K562 (cell line): ENCODE data around the gene ARHGAP15. TPM values are rescaled to one million over a fixed set of nuclear protein-coding genes. Genes with fewer than 3 reads are reported as not detected.

Source experiments
- ATAC-seq: fragments of 200-7000 bp; cut with Tn5 transposase; 3 replicates; pipeline ENCODE4 v1.9.1; 2020; ENCODE audit warnings: moderate library complexity
- BruUV-seq: library from RNA; stranded (reverse); fragments of 400-500 nt; replicated peaks from 2 replicates; lab custom pipeline; 2021; lab: Mats Ljungman, UMichigan
- CTCF ChIA-PET: fragments of 300-600 bp; formaldehyde crosslinking; extraction: SDS; loops from one replicate; lab custom pipeline; 2021; ENCODE audit warnings: low intra/inter-chr PET ratio; lab: Yijun Ruan, JAX
- POLR2A ChIA-PET: fragments of 300-600, 350-650 bp; sonication (Branson Sonifier 250); formaldehyde crosslinking; extraction: SDS; loops from one replicate; lab custom pipeline; 2021; ENCODE audit warnings: antibody characterized with exemption, inconsistent platforms; lab: Yijun Ruan, JAX
- DNase-seq, 4 experiments: peaks; one replicate each; pipeline versions ENCODE4 v3.0.0 to v3.0.0-alpha.2; 2011 to 2018; ENCODE audit warnings: low spot score in 3 of 4, mixed read lengths in 3 of 4; ENCODE audit errors: extremely low read depth in 1 of 4
- FAIRE-seq: peaks from 2 replicates; lab custom pipeline; 2011; peaks lifted over from hg19 to GRCh38; lab: Jason Lieb, UNC
- H2AFZ ChIP-seq: 2 replicates; pipeline ENCODE4 v1.6.0; 2011; ENCODE audit warnings: low read depth, low read length, control low read depth, inconsistent platforms
- H3K27ac ChIP-seq: fragments of 200-600 bp; 3 replicates; pipeline ENCODE4 v1.8.0; 2011; ENCODE audit warnings: low read depth, mild to moderate bottlenecking, control low read depth, inconsistent platforms, low read length, moderate library complexity, mixed read lengths; ENCODE audit errors: extremely low read depth
- H3K27me3 ChIP-seq, 2 experiments: fragments of 300-600 bp in 1 of 2; 2 replicates in 1 of 2; 3 replicates in 1 of 2; pipeline versions ENCODE4 v1.6.0 to v1.8.0; 2011; ENCODE audit warnings: inconsistent platforms in 2 of 2, low read length in 2 of 2, mild to moderate bottlenecking in 1 of 2, mixed read lengths in 1 of 2, moderate library complexity in 1 of 2; ENCODE audit not compliant: control insufficient read depth in 2 of 2, insufficient read depth in 2 of 2
- H3K36me3 ChIP-seq: fragments of 300-600 bp; 3 replicates; pipeline ENCODE4 v1.8.0; 2011; ENCODE audit warnings: mild to moderate bottlenecking, low read length, inconsistent platforms; ENCODE audit not compliant: control insufficient read depth, insufficient read depth
- H3K4me1 ChIP-seq, 2 experiments: fragments of 200-600 bp in 1 of 2; replicated peaks in 1 of 2; 2 replicates in 1 of 2; 3 replicates in 1 of 2; pipeline versions ENCODE4 v1.5.1 to v1.8.0; 2011; ENCODE audit warnings: inconsistent platforms in 2 of 2, low read length in 2 of 2, mild to moderate bottlenecking in 1 of 2, mixed read lengths in 1 of 2, moderate library complexity in 1 of 2; ENCODE audit not compliant: control insufficient read depth in 2 of 2, insufficient read depth in 2 of 2
- H3K4me2 ChIP-seq: 2 replicates; pipeline ENCODE4 v1.6.1; 2011; ENCODE audit warnings: low read length, control low read depth, inconsistent platforms, mixed read lengths; ENCODE audit not compliant: insufficient read depth
- H3K4me3 ChIP-seq: fragments of 200-600 bp; sonication (generic), shearing (Covaris generic); 2 replicates; pipeline ENCODE4 v1.5.1; 2016; ENCODE audit warnings: control low read depth, inconsistent platforms
- H3K79me2 ChIP-seq: fragments of 200-600 bp; 3 replicates; pipeline ENCODE4 v1.8.0; 2011; ENCODE audit warnings: low read length, inconsistent platforms; ENCODE audit not compliant: control insufficient read depth, insufficient read depth
- H3K9ac ChIP-seq, 2 experiments: 2 replicates each; pipeline versions ENCODE4 v1.6.0 to v1.6.1; 2011; ENCODE audit warnings: low read depth in 2 of 2, low read length in 2 of 2, control low read depth in 1 of 2, inconsistent platforms in 1 of 2, mild to moderate bottlenecking in 1 of 2, mixed read lengths in 1 of 2; ENCODE audit not compliant: insufficient read depth in 1 of 2
- H3K9me1 ChIP-seq: one replicate; pipeline ENCODE4 v1.6.0; 2011; ENCODE audit warnings: inconsistent platforms, mild to moderate bottlenecking, low read length, moderate library complexity; ENCODE audit not compliant: control insufficient read depth, insufficient read depth
- H3K9me3 ChIP-seq: replicated peaks from 2 replicates; pipeline ENCODE4 v1.5.1; 2011; ENCODE audit warnings: low read depth, low read length, inconsistent platforms; ENCODE audit not compliant: control insufficient read depth, insufficient read depth
- H4K20me1 ChIP-seq: replicated peaks from 2 replicates; pipeline ENCODE4 v1.6.1; 2011; ENCODE audit warnings: low read length, inconsistent platforms, mixed read lengths; ENCODE audit not compliant: control insufficient read depth, insufficient read depth
- CHCHD3 ChIP-seq: fragments of 250-450 bp; sonication (Bioruptor Pico); IDR thresholded peaks from 2 replicates; pipeline ENCODE4 v2.1.2; 2022; ENCODE audit warnings: mild to moderate bottlenecking
- ELF4 ChIP-seq: fragments of 450-650 bp; formaldehyde crosslinking; IDR thresholded peaks from 2 replicates; pipeline ENCODE4 v1.4.0; 2022; ENCODE audit warnings: missing genetic modification characterization
- MIER1 ChIP-seq: fragments of 450-650 bp; IDR thresholded peaks from 2 replicates; pipeline ENCODE4 v1.6.1; 2016; ENCODE audit warnings: antibody characterized with exemption, mild to moderate bottlenecking, low read depth
- XRCC5 ChIP-seq: fragments of 200-400 bp; formaldehyde crosslinking; IDR thresholded peaks from 2 replicates; pipeline ENCODE4 v1.6.1; 2017; ENCODE audit warnings: low read depth, mild to moderate bottlenecking, low read length
- ZNF445 ChIP-seq: fragments of 250-450 bp; sonication (Bioruptor Pico); IDR thresholded peaks from 2 replicates; pipeline ENCODE4 v1.4.0; 2020; ENCODE audit warnings: low read depth, mild to moderate bottlenecking, moderate library complexity
- ZNF584 ChIP-seq: fragments of 200-800 bp; sonication (Bioruptor generic); IDR thresholded peaks from 2 replicates; pipeline ENCODE4 v1.6.1; 2016; ENCODE audit warnings: low read depth, mild to moderate bottlenecking, missing genetic modification characterization, missing compliant biosample characterization
- ZNF785 ChIP-seq: fragments of 250-450 bp; sonication (Bioruptor Pico); IDR thresholded peaks from 2 replicates; pipeline ENCODE4 v1.4.0; 2020; ENCODE audit warnings: mild to moderate bottlenecking
- WGBS: fragments of 100-300 bp; shearing (Covaris generic); methylation state at CpG from one replicate; pipeline ENCODE4 v1.1.6; 2016; ENCODE audit warnings: low coverage, mixed read lengths; ENCODE audit not compliant: insufficient coverage; ENCODE audit errors: missing lambda C conversion rate; 5-methylcytosine and 5-hydroxymethylcytosine counted together
- in situ Hi-C: fragments of 300-500 bp; cut with MboI; formaldehyde crosslinking; loops from 4 replicates; pipeline ENCODE4 v1.15.0; 2018; ENCODE audit warnings: inconsistent platforms, mixed read lengths
- intact Hi-C: fragments of 100-400 bp; cut with micrococcal nuclease; formaldehyde crosslinking; loops from 2 replicates; pipeline ENCODE4 v1.14.2; 2022
- polyA plus RNA-seq, 8 experiments: library from polyadenylated mRNA; depleted of rRNA in 4 of 8; stranded (reverse) in 5 of 8; unstranded in 3 of 8; fragments of >200 nt; fragmentation: Nextera tagmentation in 2 of 8; fragmentation: Illumina TruSeq in 1 of 8; extraction: Ambion mirVana in 2 of 8; extraction: Trizol in 1 of 8; gene quantifications; 2 replicates each; pipeline versions ENCODE4 v1.2.1 to v1.2.3, GENCODE V29; 2011 to 2014; ENCODE audit warnings: inconsistent platforms in 1 of 8, missing spikeins in 1 of 8
- total RNA-seq, 7 experiments: library from RNA; depleted of rRNA in 6 of 7; stranded (reverse); fragments of >200 nt in 6 of 7; fragmentation: Illumina TruSeq in 2 of 7; extraction: Trizol in 2 of 7; gene quantifications; 2 replicates each; pipeline versions ENCODE4 v1.2.1 to v1.2.3, GENCODE V29; 2011 to 2021; ENCODE audit warnings: low replicate concordance in 1 of 7
- TF ChIP-seq, protein P1 (sequence below), 3 experiments: fragments of 200-800 bp in 1 of 3; sonication (Bioruptor generic) in 1 of 3; sonication (generic) in 1 of 3; formaldehyde crosslinking in 1 of 3; IDR thresholded peaks; 2 replicates each; pipeline versions ENCODE4 v1.6.1 to v1.8.0; 2016 to 2022; ENCODE audit warnings: mild to moderate bottlenecking in 2 of 3, missing compliant biosample characterization in 2 of 3, missing genetic modification characterization in 2 of 3, missing genetic modification reagents in 1 of 3
- TF ChIP-seq, protein P2 (sequence below): fragments of 150-350 bp; IDR thresholded peaks from 2 replicates; pipeline ENCODE4 v1.6.1; 2014; ENCODE audit warnings: low read depth, mild to moderate bottlenecking, low read length, borderline replicate concordance

Gene ARHGAP15
- total and polyA plus RNA-seq, 9 of the 15 experiments (the other 6 are each of a cell fraction or from before 2014, with no cell fraction given) = 1.5 to 17.9 (median 7.9) TPM

DNA sequence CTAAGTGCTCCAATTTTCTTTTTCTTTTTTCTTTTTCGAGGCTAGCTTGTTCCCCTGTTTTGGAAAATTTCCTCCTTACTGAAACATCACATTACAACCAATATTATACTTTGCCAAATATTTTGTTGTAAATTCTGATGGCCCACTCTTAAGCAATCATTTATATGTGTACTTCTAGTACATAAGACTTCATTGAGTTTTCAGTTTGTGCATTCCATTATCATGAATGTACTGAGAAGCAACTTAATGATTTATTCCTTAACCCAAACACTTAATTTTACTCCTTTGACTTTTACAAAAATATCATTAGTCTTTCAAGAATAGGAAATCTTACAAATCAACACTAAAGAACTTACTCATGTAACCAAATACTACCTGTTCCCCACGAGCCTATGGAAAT is 242.4 kb downstream of the ARHGAP15 start:
- intact Hi-C loops (no loop called here), in situ Hi-C loops (no loop called here)
- ChIA-PET CTCF (no interaction called here), POLR2A (interaction anchor here (0.9 kb wide), 1 partner anchor 13 kb away, joined by 3 read pairs; no protein-coding TSS in a partner anchor)
- Histone ChIP-seq H3K27me3 (no peaks in the 10 kb centered on the region), H3K27ac (no peak overlapping the region), H3K9me3 (no peaks in the 10 kb centered on the region), H3K9me1 (no peaks in the 10 kb centered on the region), H2AFZ (no peak overlapping the region), H3K36me3 (no peaks in the 10 kb centered on the region), H3K4me3 (no peak overlapping the region), H4K20me1 (no peaks in the 10 kb centered on the region), H3K9ac (no peak overlapping the region), H3K79me2 (no peaks in the 10 kb centered on the region), H3K4me2 (no peak overlapping the region), H3K4me1 (no peaks in the 10 kb centered on the region)
- TF ChIP-seq ZNF584 (CRISPR knock-in tag) (no peak), ZNF445 (CRISPR knock-in tag) (no peak), ZNF785 (CRISPR knock-in tag) (no peak), MIER1 (no peak), ELF4 (CRISPR knock-in tag) (no peak), CHCHD3 (CRISPR knock-in tag) (no peak), XRCC5 (no peak)
- TF ChIP-seq, protein P1, sequence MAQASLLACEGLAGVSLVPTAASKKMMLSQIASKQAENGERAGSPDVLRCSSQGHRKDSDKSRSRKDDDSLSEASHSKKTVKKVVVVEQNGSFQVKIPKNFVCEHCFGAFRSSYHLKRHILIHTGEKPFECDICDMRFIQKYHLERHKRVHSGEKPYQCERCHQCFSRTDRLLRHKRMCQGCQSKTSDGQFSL (CRISPR knock-in tag; IDR thresholded peaks at IDR 0.05) = no peak
- TF ChIP-seq, protein P1 (tag; IDR thresholded peaks at IDR 0.05) = no peak
- TF ChIP-seq, protein P2, sequence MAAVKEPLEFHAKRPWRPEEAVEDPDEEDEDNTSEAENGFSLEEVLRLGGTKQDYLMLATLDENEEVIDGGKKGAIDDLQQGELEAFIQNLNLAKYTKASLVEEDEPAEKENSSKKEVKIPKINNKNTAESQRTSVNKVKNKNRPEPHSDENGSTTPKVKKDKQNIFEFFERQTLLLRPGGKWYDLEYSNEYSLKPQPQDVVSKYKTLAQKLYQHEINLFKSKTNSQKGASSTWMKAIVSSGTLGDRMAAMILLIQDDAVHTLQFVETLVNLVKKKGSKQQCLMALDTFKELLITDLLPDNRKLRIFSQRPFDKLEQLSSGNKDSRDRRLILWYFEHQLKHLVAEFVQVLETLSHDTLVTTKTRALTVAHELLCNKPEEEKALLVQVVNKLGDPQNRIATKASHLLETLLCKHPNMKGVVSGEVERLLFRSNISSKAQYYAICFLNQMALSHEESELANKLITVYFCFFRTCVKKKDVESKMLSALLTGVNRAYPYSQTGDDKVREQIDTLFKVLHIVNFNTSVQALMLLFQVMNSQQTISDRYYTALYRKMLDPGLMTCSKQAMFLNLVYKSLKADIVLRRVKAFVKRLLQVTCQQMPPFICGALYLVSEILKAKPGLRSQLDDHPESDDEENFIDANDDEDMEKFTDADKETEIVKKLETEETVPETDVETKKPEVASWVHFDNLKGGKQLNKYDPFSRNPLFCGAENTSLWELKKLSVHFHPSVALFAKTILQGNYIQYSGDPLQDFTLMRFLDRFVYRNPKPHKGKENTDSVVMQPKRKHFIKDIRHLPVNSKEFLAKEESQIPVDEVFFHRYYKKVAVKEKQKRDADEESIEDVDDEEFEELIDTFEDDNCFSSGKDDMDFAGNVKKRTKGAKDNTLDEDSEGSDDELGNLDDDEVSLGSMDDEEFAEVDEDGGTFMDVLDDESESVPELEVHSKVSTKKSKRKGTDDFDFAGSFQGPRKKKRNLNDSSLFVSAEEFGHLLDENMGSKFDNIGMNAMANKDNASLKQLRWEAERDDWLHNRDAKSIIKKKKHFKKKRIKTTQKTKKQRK = no peak
- DNase-seq (no peak), FAIRE-seq (no peak), ATAC-seq (no peak)
- WGBS = 5% methylated on average over 2 of the region's 2 CpGs
- no TSS peak for BruUV-seq
